ENCODE measurements around the gene TMEM253.

GRCh38 chr14:21054123-21054767 lies 46.6 kb upstream of the TMEM253 start:
- TF ChIP-seq POLR2A (IDR thresholded peaks at IDR 0.05), result no peak
- TF ChIP-seq CTCF (IDR thresholded peaks at IDR 0.05), result no peak

All from lower leg skin (tissue), 3 donors.